H1 (cell line): Measurements from ENCODE around the gene LCOR. TPM values are rescaled to one million over a fixed set of nuclear protein-coding genes. Genes with fewer than 3 reads are reported as not detected.

Experiments used
- CTCF ChIA-PET: fragments of 300-600 bp; sonication (Branson Sonifier 250); formaldehyde crosslinking; loops from one replicate; lab custom pipeline; 2021; ENCODE audit not compliant: partially characterized antibody; lab: Charles Lee
- POLR2A ChIA-PET: fragments of 300-600 bp; sonication (Branson Sonifier 250); formaldehyde crosslinking; loops from one replicate; lab custom pipeline; 2021; ENCODE audit warnings: inconsistent platforms; ENCODE audit not compliant: partially characterized antibody; lab: Charles Lee
- DNase-seq, 2 experiments: peaks; one replicate each; pipeline versions ENCODE4 v3.0.0 to v3.0.0-alpha.2; 2010 to 2022; ENCODE audit warnings: low spot score in 2 of 2, low read depth in 1 of 2, mixed read lengths in 1 of 2
- FAIRE-seq: peaks from 2 replicates; lab custom pipeline; 2011; peaks lifted over from hg19 to GRCh38; lab: Jason Lieb, UNC
- H2AFZ ChIP-seq: 2 replicates; pipeline ENCODE4 v1.8.1; 2012; ENCODE audit warnings: low read length, inconsistent platforms
- H2AK5ac ChIP-seq: 2 replicates; pipeline ENCODE4 v1.6.1; 2013; ENCODE audit warnings: low read depth, low read length
- H2BK120ac ChIP-seq: replicated peaks from 2 replicates; pipeline ENCODE3; 2013; ENCODE audit warnings: low read depth, low read length, inconsistent platforms
- H2BK12ac ChIP-seq: 2 replicates; pipeline ENCODE4 v1.6.1; 2013; ENCODE audit warnings: low read depth, low read length
- H2BK15ac ChIP-seq: 2 replicates; pipeline ENCODE4 v1.6.1; 2013; ENCODE audit warnings: low read length
- H2BK20ac ChIP-seq: 2 replicates; pipeline ENCODE4 v1.6.1; 2013; ENCODE audit warnings: low read length
- H2BK5ac ChIP-seq: 2 replicates; pipeline ENCODE4 v1.6.1; 2013; ENCODE audit warnings: low read depth, low read length
- H3K14ac ChIP-seq: 2 replicates; pipeline ENCODE4 v1.6.1; 2013; ENCODE audit warnings: inconsistent platforms; ENCODE audit not compliant: insufficient read length
- H3K18ac ChIP-seq: 2 replicates; pipeline ENCODE4 v1.6.1; 2013; ENCODE audit warnings: low read length; ENCODE audit errors: extremely low read depth
- H3K23ac ChIP-seq: 2 replicates; pipeline ENCODE4 v1.6.1; 2013; ENCODE audit warnings: inconsistent platforms; ENCODE audit not compliant: insufficient read length
- H3K23me2 ChIP-seq: 2 replicates; pipeline ENCODE4 v1.6.1; 2013; ENCODE audit warnings: low read depth, low read length
- H3K27ac ChIP-seq: 2 replicates; pipeline ENCODE4 v1.6.1; 2011; ENCODE audit warnings: low read depth, low read length, inconsistent platforms
- H3K27me3 ChIP-seq, 4 experiments: replicated peaks in 1 of 4; 1 replicate in 1 of 4; 2 replicates in 3 of 4; pipeline versions ENCODE4 v1.6.1 to v1.8.1; 2011 to 2013; ENCODE audit warnings: low read length in 3 of 4, mild to moderate bottlenecking in 3 of 4, inconsistent platforms in 2 of 4, mixed read lengths in 2 of 4, moderate library complexity in 1 of 4; ENCODE audit not compliant: control insufficient read depth in 3 of 4, insufficient read depth in 3 of 4; ENCODE audit errors: extremely low read depth in 1 of 4
- H3K36me3 ChIP-seq, 4 experiments: 2 replicates each; pipeline versions ENCODE4 v1.6.1 to v1.8.1; 2011 to 2013; ENCODE audit warnings: mild to moderate bottlenecking in 4 of 4, low read length in 3 of 4, moderate library complexity in 2 of 4, control low read depth in 1 of 4, inconsistent platforms in 1 of 4; ENCODE audit not compliant: insufficient read depth in 4 of 4, control insufficient read depth in 2 of 4
- H3K4ac ChIP-seq: replicated peaks from 2 replicates; pipeline ENCODE3; 2013; ENCODE audit warnings: low read length, low read depth, mixed read lengths, inconsistent platforms; ENCODE audit not compliant: insufficient read length
- H3K4me1 ChIP-seq, 4 experiments: replicated peaks in 1 of 4; 1 replicate in 1 of 4; 2 replicates in 3 of 4; pipeline versions ENCODE4 v1.6.1 to v1.8.1; 2011 to 2013; ENCODE audit warnings: low read length in 3 of 4, inconsistent platforms in 2 of 4, mixed read lengths in 1 of 4; ENCODE audit not compliant: insufficient read depth in 4 of 4, control insufficient read depth in 3 of 4
- H3K4me2 ChIP-seq, 2 experiments: 2 replicates each; pipeline versions ENCODE4 v1.6.1 to v1.8.1; 2011 to 2013; ENCODE audit warnings: low read depth in 2 of 2, low read length in 2 of 2, control low read depth in 1 of 2, inconsistent platforms in 1 of 2, mild to moderate bottlenecking in 1 of 2; ENCODE audit not compliant: insufficient read depth in 1 of 2
- H3K4me3 ChIP-seq, 4 experiments: fragments of 200-600, 300-600 bp in 1 of 4; sonication (generic), shearing (Covaris generic), sonication (Bioruptor Twin) in 1 of 4; 2 replicates each; pipeline versions ENCODE4 v1.5.1 to v1.8.1; 2011 to 2016; ENCODE audit warnings: low read length in 4 of 4, low read depth in 3 of 4, control low read depth in 2 of 4, inconsistent platforms in 2 of 4, mild to moderate bottlenecking in 2 of 4, mixed read lengths in 1 of 4, moderate library complexity in 1 of 4; ENCODE audit not compliant: insufficient read depth in 2 of 4; ENCODE audit errors: extremely low read depth in 1 of 4
- H3K56ac ChIP-seq: replicated peaks from 2 replicates; pipeline ENCODE3; 2013; ENCODE audit warnings: low read depth, mild to moderate bottlenecking, mixed read lengths, low read length, inconsistent platforms; ENCODE audit not compliant: insufficient read length
- H3K79me1 ChIP-seq: 2 replicates; pipeline ENCODE4 v1.6.1; 2013; ENCODE audit warnings: low read depth, low read length, control low read depth
- H3K79me2 ChIP-seq, 2 experiments: 2 replicates each; pipeline versions ENCODE4 v1.6.1 to v1.8.1; 2012 to 2013; ENCODE audit warnings: low read length in 2 of 2, mild to moderate bottlenecking in 2 of 2, inconsistent platforms in 1 of 2; ENCODE audit not compliant: insufficient read depth in 2 of 2, control insufficient read depth in 1 of 2
- H3K9ac ChIP-seq, 4 experiments: replicated peaks in 1 of 4; 1 replicate in 1 of 4; 2 replicates in 3 of 4; pipeline versions ENCODE4 v1.6.1 to v1.8.1; 2011 to 2013; ENCODE audit warnings: low read depth in 3 of 4, low read length in 3 of 4, control low read depth in 2 of 4, mild to moderate bottlenecking in 2 of 4, moderate library complexity in 2 of 4, inconsistent platforms in 1 of 4; ENCODE audit errors: extremely low read depth in 1 of 4
- H3K9me3 ChIP-seq, 2 experiments: 2 replicates each; pipeline versions ENCODE4 v1.6.1 to v1.8.1; 2012 to 2013; ENCODE audit warnings: mild to moderate bottlenecking in 2 of 2, moderate library complexity in 2 of 2, control low read depth in 1 of 2, inconsistent platforms in 1 of 2, low read depth in 1 of 2, low read length in 1 of 2, mixed read lengths in 1 of 2; ENCODE audit not compliant: insufficient read depth in 2 of 2
- H4K20me1 ChIP-seq, 2 experiments: replicated peaks in 1 of 2; 2 replicates each; pipeline versions ENCODE3 to v1.8.1; 2011 to 2013; ENCODE audit warnings: inconsistent platforms in 2 of 2, low read length in 2 of 2, mild to moderate bottlenecking in 1 of 2; ENCODE audit not compliant: insufficient read depth in 2 of 2, control insufficient read depth in 1 of 2
- H4K5ac ChIP-seq: 2 replicates; pipeline ENCODE4 v1.6.1; 2013; ENCODE audit warnings: low read length, low read depth, mixed read lengths, inconsistent platforms; ENCODE audit not compliant: insufficient read length
- H4K8ac ChIP-seq: 2 replicates; pipeline ENCODE4 v1.8.0; 2013; ENCODE audit warnings: mild to moderate bottlenecking, moderate library complexity, low read length, inconsistent platforms; ENCODE audit not compliant: insufficient read depth; ENCODE audit errors: extremely low read depth
- H4K91ac ChIP-seq: replicated peaks from 2 replicates; pipeline ENCODE3; 2013; ENCODE audit warnings: low read length, mixed read lengths, inconsistent platforms; ENCODE audit not compliant: insufficient read length
- ATF2 ChIP-seq: IDR thresholded peaks from 2 replicates; pipeline ENCODE4 v1.6.1; 2012; ENCODE audit warnings: low read length, inconsistent platforms
- CEBPB ChIP-seq: IDR thresholded peaks from 2 replicates; pipeline ENCODE4 v1.6.1; 2012; ENCODE audit warnings: low read depth, low read length
- HDAC2 ChIP-seq, 2 experiments: fragments of 300-600 bp in 1 of 2; sonication (generic) in 1 of 2; IDR thresholded peaks; 2 replicates each; pipeline ENCODE4 v1.6.1; 2011 to 2012; ENCODE audit warnings: low read depth in 2 of 2, low read length in 2 of 2, mild to moderate bottlenecking in 2 of 2, moderate library complexity in 2 of 2, borderline replicate concordance in 1 of 2, inconsistent platforms in 1 of 2
- KDM4A ChIP-seq: IDR thresholded peaks from one replicate; pipeline ENCODE4 v1.7.1; 2012; ENCODE audit warnings: low read depth, mild to moderate bottlenecking, moderate library complexity, low read length, inconsistent platforms; ENCODE audit not compliant: severe bottlenecking
- POLR2AphosphoS5 ChIP-seq: IDR thresholded peaks from 2 replicates; pipeline ENCODE4 v1.6.1; 2011; ENCODE audit warnings: low read depth, low read length
- RBBP5 ChIP-seq: IDR thresholded peaks from 2 replicates; pipeline ENCODE4 v1.7.1; 2012; ENCODE audit warnings: low read depth, mild to moderate bottlenecking, inconsistent platforms, low read length, moderate library complexity, borderline replicate concordance
- SP4 ChIP-seq: IDR thresholded peaks from 2 replicates; pipeline ENCODE4 v1.6.1; 2012; ENCODE audit warnings: low read length, inconsistent platforms
- ZNF274 ChIP-seq: IDR thresholded peaks from 2 replicates; pipeline ENCODE4 v1.7.0; 2012; ENCODE audit warnings: low read length, borderline replicate concordance; ENCODE audit errors: extremely low read depth
- WGBS, 2 experiments: shearing (Covaris generic) in 1 of 2; methylation state at CpG; one replicate each; pipeline versions ENCODE4 v1.1.6 to v1.1.7; 2013 to 2015; ENCODE audit warnings: low lambda C conversion rate in 2 of 2, mixed read lengths in 2 of 2, inconsistent platforms in 1 of 2, low coverage in 1 of 2, missing lambda C conversion rate in 1 of 2; ENCODE audit not compliant: insufficient replicate concordance in 2 of 2, insufficient coverage in 1 of 2, insufficient read length in 1 of 2; ENCODE audit errors: extremely low coverage in 1 of 2, missing lambda C conversion rate in 1 of 2; 5-methylcytosine and 5-hydroxymethylcytosine counted together
- polyA plus RNA-seq, 7 experiments: library from polyadenylated mRNA; depleted of rRNA in 3 of 7; stranded (reverse) in 5 of 7; unstranded in 2 of 7; fragments of >200 nt in 5 of 7; fragments of 200-250 nt in 2 of 7; gene quantifications; 1 replicate in 5 of 7; 2 replicates in 1 of 7; 4 replicates in 1 of 7; pipeline versions ENCODE4 v1.2.1 to v1.2.3, GENCODE V29; 2011 to 2013; ENCODE audit warnings: missing spikeins in 2 of 7, mixed read lengths in 2 of 7
- total RNA-seq: library from RNA; stranded (reverse); fragmentation: NEBNext Ultra II Directional; extraction: Animal tissue kit (Norgen Biotek cat#: 25700); gene quantifications from 2 replicates; pipeline ENCODE4 v1.2.1, GENCODE V29; 2021
- TF ChIP-seq, protein P1 (sequence below): IDR thresholded peaks from 2 replicates; pipeline ENCODE4 v1.6.1; 2011; ENCODE audit warnings: low read depth, mild to moderate bottlenecking, low read length; ENCODE audit not compliant: insufficient read depth
- TF ChIP-seq, protein P2 (sequence below): IDR thresholded peaks from 2 replicates; pipeline ENCODE4 v1.6.1; 2011; ENCODE audit warnings: low read length, improper control_type of control experiment

The LCOR gene
- total and polyA plus RNA-seq, 2 of the 8 experiments (the other 6 are each of a cell fraction or from before 2014, with no cell fraction given): 4.7 to 25.5 TPM

DNA sequence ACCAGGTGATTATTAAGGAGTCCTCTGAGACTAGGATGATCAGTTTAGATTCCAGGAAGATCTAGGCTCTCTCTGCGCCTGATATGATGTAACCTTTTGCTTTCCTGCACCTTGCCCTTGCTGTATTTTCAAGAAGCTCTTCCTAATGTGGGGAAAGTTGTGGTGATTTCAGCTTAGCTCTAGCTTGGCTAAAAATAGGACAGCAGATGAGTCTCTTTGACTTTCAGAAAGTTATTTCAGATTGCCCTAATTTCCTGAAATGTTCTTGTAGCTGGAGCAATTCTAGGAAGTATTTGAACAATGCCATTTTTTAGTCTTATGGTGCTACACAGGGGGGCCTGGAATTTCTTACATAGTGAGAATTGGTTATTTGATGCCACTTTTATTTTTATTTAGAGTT is 3.8 kb downstream of the LCOR start:
- no peak for FAIRE-seq
- peaks cover 2 to 8% of the 10 kb centered on the region in 2 experiments for H4K20me1 ChIP-seq
- CTCF ChIA-PET: no interaction called here
- TF ChIP-seq ZNF274: no peak
- no peak for TF ChIP-seq CEBPB
- TF ChIP-seq, protein P1, sequence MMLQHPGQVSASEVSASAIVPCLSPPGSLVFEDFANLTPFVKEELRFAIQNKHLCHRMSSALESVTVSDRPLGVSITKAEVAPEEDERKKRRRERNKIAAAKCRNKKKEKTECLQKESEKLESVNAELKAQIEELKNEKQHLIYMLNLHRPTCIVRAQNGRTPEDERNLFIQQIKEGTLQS: no peak
- no peak for TF ChIP-seq SP4
- TF ChIP-seq ATF2: no peak
- no peak for TF ChIP-seq POLR2AphosphoS5
- TF ChIP-seq RBBP5: no peak
- no peak for TF ChIP-seq KDM4A
- no peak for TF ChIP-seq HDAC2 (IDR thresholded peaks at IDR 0.05; ENCODE audit: borderline replicate concordance in 1 of 2, low read depth in 2 of 2, low read length in 2 of 2)
- TF ChIP-seq, protein P2, sequence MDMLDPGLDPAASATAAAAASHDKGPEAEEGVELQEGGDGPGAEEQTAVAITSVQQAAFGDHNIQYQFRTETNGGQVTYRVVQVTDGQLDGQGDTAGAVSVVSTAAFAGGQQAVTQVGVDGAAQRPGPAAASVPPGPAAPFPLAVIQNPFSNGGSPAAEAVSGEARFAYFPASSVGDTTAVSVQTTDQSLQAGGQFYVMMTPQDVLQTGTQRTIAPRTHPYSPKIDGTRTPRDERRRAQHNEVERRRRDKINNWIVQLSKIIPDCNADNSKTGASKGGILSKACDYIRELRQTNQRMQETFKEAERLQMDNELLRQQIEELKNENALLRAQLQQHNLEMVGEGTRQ: no peak

More for the DNA sequence above, 3.8 kb downstream of the LCOR start:
- POLR2A ChIA-PET: no interaction called here
- 89% methylated on average over 1 of the region's 1 CpG; no CpG with 5 or more reads in 1 of the 2 experiments for WGBS, 2 experiments
- H3K27me3 ChIP-seq: no peaks in the 10 kb centered on the region
- no peak overlapping the region for H4K5ac ChIP-seq
- no peak overlapping the region for H3K23ac ChIP-seq
- peaks cover 4% of the 10 kb centered on the region; the same call in 1 of the 2 replicates for H3K23me2 ChIP-seq
- no peak overlapping the region for H4K91ac ChIP-seq
- H2BK5ac ChIP-seq: no peak overlapping the region
- H3K4me3 ChIP-seq: no peak overlapping the region
- no peak overlapping the region for H3K56ac ChIP-seq
- H2BK20ac ChIP-seq: no peak overlapping the region
- H2BK120ac ChIP-seq: no peak overlapping the region
- no peak overlapping the region for H3K27ac ChIP-seq
- H2AK5ac ChIP-seq: no peak overlapping the region
- H3K4me1 ChIP-seq: peaks cover 0 to 5% (median under 1%) of the 10 kb centered on the region in 4 experiments; a peak in 3 of 7 replicates
- DNase-seq: no peak
- H3K9me3 ChIP-seq: no peaks in the 10 kb centered on the region; a peak in 1 of 4 replicates
- H3K79me2 ChIP-seq: peaks cover 20 to 73% of the 10 kb centered on the region in 2 experiments
- no peak overlapping the region for H4K8ac ChIP-seq
- no peak overlapping the region for H2AFZ ChIP-seq
- H3K36me3 ChIP-seq: no peaks in the 10 kb centered on the region
- H3K9ac ChIP-seq: no peak overlapping the region; a peak in 1 of 7 replicates
- H3K4me2 ChIP-seq: peak overlapping the region in 1 of 2 experiments; percentile 11; a peak in 1 of 4 replicates
- H3K4ac ChIP-seq: no peak overlapping the region
- no peak overlapping the region for H3K18ac ChIP-seq
- H3K79me1 ChIP-seq: no peaks in the 10 kb centered on the region; the same call in 1 of the 2 replicates
- H2BK15ac ChIP-seq: no peak overlapping the region
- no peak overlapping the region for H3K14ac ChIP-seq
- no peak overlapping the region for H2BK12ac ChIP-seq
